Uterus (tissue), 4 donors: Measurements from ENCODE around the gene UBE2M. TPM values are rescaled to one million over a fixed set of nuclear protein-coding genes. Genes with fewer than 3 reads are reported as not detected.
"Not testable (repeated sequence)": the region's sequence is repeated elsewhere in the genome, so short reads cannot be mapped to it uniquely, and the experiment has no call there.

Source experiments
- DNase-seq, 2 donors: peaks; one replicate each; pipeline ENCODE4 v3.0.0-alpha.2; 2019 to 2020
- H3K27ac ChIP-seq, 2 donors: fragments of 200-600 bp; sonication (generic); 1 replicate in 1 of 2; 2 replicates in 1 of 2; pipeline ENCODE4 v1.5.1; 2016 to 2018
- H3K27me3 ChIP-seq, 2 donors: fragments of 200-600 bp; sonication (generic); one replicate each; pipeline ENCODE4 v1.5.1; 2018 to 2019; ENCODE audit warnings: control low read depth in 1 of 2
- H3K36me3 ChIP-seq, 2 donors: fragments of 200-600 bp; sonication (generic); one replicate each; pipeline ENCODE4 v1.5.1; 2019; ENCODE audit warnings: control low read depth in 1 of 2
- H3K4me1 ChIP-seq, 2 donors: fragments of 200-600 bp; sonication (generic); one replicate each; pipeline ENCODE4 v1.5.1; 2018 to 2019; ENCODE audit warnings: control low read depth in 1 of 2
- H3K4me3 ChIP-seq, 2 donors: fragments of 200-600 bp; sonication (generic); 1 replicate in 1 of 2; 2 replicates in 1 of 2; pipeline ENCODE4 v1.5.1; 2018 to 2019; ENCODE audit warnings: mild to moderate bottlenecking in 1 of 2
- H3K9me3 ChIP-seq, 2 donors: fragments of 200-600 bp; sonication (generic); one replicate each; pipeline ENCODE4 v1.5.1; 2019; ENCODE audit warnings: control low read depth in 1 of 2
- CTCF ChIP-seq, 4 experiments: fragments of 200-600 bp in 2 of 4; fragments of 450-650 bp in 2 of 4; sonication (generic) in 2 of 4; IDR thresholded peaks; one replicate each; pipeline ENCODE4 v1.5.1; 2016 to 2019; ENCODE audit warnings: antibody characterized with exemption in 4 of 4, mild to moderate bottlenecking in 2 of 4, moderate library complexity in 1 of 4
- POLR2A ChIP-seq, 2 donors: fragments of 450-650 bp; IDR thresholded peaks; one replicate each; pipeline ENCODE4 v1.6.1; 2016; ENCODE audit warnings: antibody characterized with exemption in 2 of 2, mild to moderate bottlenecking in 1 of 2, moderate library complexity in 1 of 2
- intact Hi-C: fragments of 100-400 bp; cut with DNase I; formaldehyde crosslinking; loops from one replicate; pipeline ENCODE4 v1.15.1; 2023; ENCODE audit warnings: low total_unique reads
- total RNA-seq, 4 donors: library from RNA; depleted of rRNA in 3 of 4; stranded (reverse); fragments of >200 nt in 3 of 4; gene quantifications; one replicate each; pipeline versions ENCODE4 v1.1.0 to v1.2.4, GENCODE V29; 2014 to 2023
- donor health status: DM: yes; HTN: yes; CAD: no.

Gene UBE2M
- total RNA-seq, 4 donors from 2014 or later, result 6.1 to 63.7 (median 24.9) TPM

- no peaks in the 10 kb centered on the region for H3K27me3 ChIP-seq
- DNase-seq, result no peak
- peak overlapping the region; percentile 96 to 97 for H3K27ac ChIP-seq
- H3K4me1 ChIP-seq, result peaks cover 10 to 22% of the 10 kb centered on the region in 2 donors
- intact Hi-C loops, result no loop called here
- peak overlapping the region; percentile 60 to 79 for H3K4me3 ChIP-seq
- no peaks in the 10 kb centered on the region for H3K36me3 ChIP-seq
- H3K9me3 ChIP-seq, result no peaks in the 10 kb centered on the region
- TF ChIP-seq CTCF (IDR thresholded peaks at IDR 0.05), result no peak
- no peak for TF ChIP-seq POLR2A (IDR thresholded peaks at IDR 0.05)
These were observed 13.0 kb downstream of the UBE2M start for GRCh38 chr19:58545286-58546018.

- Histone ChIP-seq H3K36me3 (no peaks in the 10 kb centered on the region), H3K27ac (peak overlapping the region; percentile 96 to 97), H3K9me3 (no peaks in the 10 kb centered on the region), H3K27me3 (no peaks in the 10 kb centered on the region), H3K4me3 (peak overlapping the region; percentile 60 to 79), H3K4me1 (peaks cover 10 to 22% of the 10 kb centered on the region in 2 donors)
- TF ChIP-seq POLR2A (IDR thresholded peaks at IDR 0.05) (no peak), CTCF (IDR thresholded peaks at IDR 0.05) (peak in 1 of 4 experiments; percentile 28)
- peak in 1 of 2 donors; percentile 36 for DNase-seq
- intact Hi-C loops, result no loop called here
These were observed 13.7 kb downstream of the UBE2M start for GRCh38 chr19:58544591-58545285.

DNA sequence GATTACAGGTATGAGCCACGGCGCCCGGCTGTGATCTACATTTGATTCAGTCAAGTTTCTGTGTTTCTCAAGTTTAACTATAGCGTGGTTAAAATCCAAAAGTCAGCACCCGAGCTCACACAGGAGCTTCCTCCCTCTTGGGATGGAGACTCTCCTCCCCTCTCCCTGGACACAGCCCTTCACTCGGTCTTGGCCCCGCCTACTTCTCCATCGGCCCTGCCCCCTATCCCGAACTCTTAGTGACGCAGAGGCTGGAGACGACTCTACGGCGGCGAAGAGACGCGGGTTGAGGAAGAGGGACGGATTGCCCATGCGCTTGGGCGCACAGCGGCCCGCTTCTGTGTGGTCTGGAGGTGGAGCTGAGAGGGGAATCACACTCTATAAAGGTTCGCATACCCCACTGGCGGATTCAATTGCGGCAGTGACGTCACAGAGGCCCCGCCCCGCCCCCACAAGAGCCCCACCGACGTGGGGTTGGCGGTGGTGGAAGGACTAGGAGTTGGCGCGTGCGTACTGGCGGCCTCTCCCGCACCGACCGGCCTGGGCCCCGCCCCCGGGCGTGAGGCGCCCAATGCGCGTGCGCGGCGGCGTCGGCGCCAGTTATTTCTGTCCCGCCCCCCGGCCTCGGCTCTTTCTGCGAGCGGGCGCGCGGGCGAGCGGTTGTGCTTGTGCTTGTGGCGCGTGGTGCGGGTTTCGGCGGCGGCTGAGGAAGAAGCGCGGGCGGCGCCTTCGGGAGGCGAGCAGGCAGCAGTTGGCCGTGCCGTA lies 14.4 kb downstream of the UBE2M start, which contains the start of gene TRIM28:
Gene TRIM28, plus strand, starts transcription at position 239 of the 765 bp plus-strand sequence. CDS start 694 bp downstream, outside the sequence.
- peak; percentile 98 to 100 for DNase-seq
- H3K4me3 ChIP-seq, result peak within 1 kb of the TSS; percentile 60 to 79
- intact Hi-C loops, result no loop called here
- TF ChIP-seq CTCF (IDR thresholded peaks at IDR 0.05), result peak in 2 of 4 experiments; percentile 1 to 56
- peak; percentile 98 to 99 for TF ChIP-seq POLR2A (IDR thresholded peaks at IDR 0.05)
- H3K4me1 ChIP-seq, result peaks cover 10 to 22% of the 10 kb centered on the region in 2 donors
- H3K27me3 ChIP-seq, result no peaks in the 10 kb centered on the region
- H3K9me3 ChIP-seq, result no peaks in the 10 kb centered on the region
- peak within 1 kb of the TSS; percentile 96 to 97 for H3K27ac ChIP-seq
- H3K36me3 ChIP-seq, result no peaks in the 10 kb centered on the region

DNA sequence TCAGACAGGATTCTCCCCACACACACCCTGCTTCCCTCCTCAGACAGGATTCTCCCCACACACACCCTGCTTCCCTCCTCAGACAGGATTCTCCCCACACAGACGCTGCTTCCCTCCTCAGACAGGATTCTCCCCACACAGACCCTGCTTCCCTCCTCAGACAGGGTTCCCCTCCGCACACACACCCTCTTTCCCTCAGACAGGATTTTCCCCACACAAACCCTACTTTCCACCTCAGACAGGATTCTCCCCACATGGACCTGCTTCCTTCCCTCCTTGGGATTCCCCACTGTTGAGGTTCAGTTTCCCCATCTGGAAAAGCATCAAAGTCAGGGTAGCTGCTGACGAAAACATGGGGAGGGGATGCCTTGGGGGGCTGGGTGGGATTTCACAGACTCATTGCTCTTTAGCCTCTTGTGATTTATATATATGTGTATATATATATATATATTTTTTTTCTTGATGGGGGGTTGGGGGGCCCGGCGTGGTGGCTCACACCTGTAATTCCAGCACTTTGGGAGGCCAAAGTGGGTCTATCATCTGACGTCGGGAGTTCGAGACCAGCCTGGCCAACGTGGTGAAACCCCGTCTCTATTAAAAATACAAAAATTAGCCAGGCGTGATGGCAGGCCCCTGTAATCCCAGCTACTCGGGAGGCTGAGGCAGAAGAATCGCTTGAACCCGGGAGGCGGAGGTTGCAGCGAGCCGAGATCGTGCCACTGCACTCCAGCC lies 15.6 kb downstream of the UBE2M start:
- DNase-seq, H3K9me3 ChIP-seq, H3K27me3 ChIP-seq, H3K36me3 ChIP-seq, intact Hi-C loops: not testable (repeated sequence)
- Histone ChIP-seq H3K4me3 (peak overlapping the region in 1 of 2 donors; percentile 79), H3K4me1 (peaks cover 10 to 25% of the 10 kb centered on the region in 2 donors), H3K27ac (peak overlapping the region; percentile 96 to 97)

GRCh38 chr19:58539169-58539559 lies 19.2 kb downstream of the UBE2M start:
- H3K4me1 ChIP-seq, H3K4me3 ChIP-seq, H3K27me3 ChIP-seq, H3K9me3 ChIP-seq, H3K27ac ChIP-seq, DNase-seq, intact Hi-C loops, H3K36me3 ChIP-seq: not testable (repeated sequence)
